Tibial artery (tissue), 4 donors: ENCODE results near the gene IL2RA.

ENCODE experiments used
- DNase-seq, 2 donors: peaks; one replicate each; pipeline ENCODE4 v3.0.0-alpha.2; 2019
- H3K27ac ChIP-seq, 2 donors: fragments of 200-600 bp; sonication (generic) in 1 of 2; 1 replicate in 1 of 2; 2 replicates in 1 of 2; pipeline ENCODE4 v1.5.1; 2018 to 2019; ENCODE audit warnings: mild to moderate bottlenecking in 1 of 2
- H3K27me3 ChIP-seq, 2 donors: fragments of 200-600 bp; sonication (generic) in 1 of 2; one replicate each; pipeline versions ENCODE4 v1.5.1 to v1.6.0; 2016 to 2019
- H3K36me3 ChIP-seq, 3 donors: fragments of 200-600 bp; sonication (generic) in 2 of 3; one replicate each; pipeline ENCODE4 v1.5.1; 2016 to 2019; ENCODE audit warnings: mild to moderate bottlenecking in 2 of 3
- H3K4me1 ChIP-seq, 4 donors: fragments of 200-600 bp; sonication (generic) in 2 of 4; 1 replicate in 3 of 4; 2 replicates in 1 of 4; pipeline ENCODE4 v1.5.1; 2016 to 2019
- H3K4me3 ChIP-seq, 2 donors: fragments of 200-600 bp; sonication (generic) in 1 of 2; 1 replicate in 1 of 2; 2 replicates in 1 of 2; pipeline ENCODE4 v1.5.1; 2018 to 2019; ENCODE audit warnings: mild to moderate bottlenecking in 2 of 2
- H3K9me3 ChIP-seq, 3 donors: fragments of 200-600 bp; sonication (generic) in 1 of 3; one replicate each; pipeline ENCODE4 v1.5.1; 2016 to 2019
- CTCF ChIP-seq, 2 experiments: fragments of 200-600 bp in 1 of 2; fragments of 450-650 bp in 1 of 2; IDR thresholded peaks; one replicate each; pipeline ENCODE4 v1.5.1; 2017 to 2019; ENCODE audit warnings: antibody characterized with exemption in 2 of 2, mild to moderate bottlenecking in 1 of 2, moderate library complexity in 1 of 2
- intact Hi-C: fragments of 100-400 bp; cut with DNase I; formaldehyde crosslinking; loops from one replicate; pipeline ENCODE4 v1.15.0; 2023; ENCODE audit warnings: low total_unique reads

The IL2RA gene

GRCh38 chr10:6058682-6059475, 3.3 kb downstream of the IL2RA start:
- no peak overlapping the region for H3K4me3 ChIP-seq
- no peak overlapping the region for H3K27ac ChIP-seq
- no peak for DNase-seq
- H3K9me3 ChIP-seq: no peaks in the 10 kb centered on the region
- no peaks in the 10 kb centered on the region for H3K36me3 ChIP-seq
- no peaks in the 10 kb centered on the region for H3K4me1 ChIP-seq
- intact Hi-C loops: no loop called here
- no peak for TF ChIP-seq CTCF (IDR thresholded peaks at IDR 0.05)
- peaks cover 0 to 2% of the 10 kb centered on the region in 2 donors for H3K27me3 ChIP-seq

DNA sequence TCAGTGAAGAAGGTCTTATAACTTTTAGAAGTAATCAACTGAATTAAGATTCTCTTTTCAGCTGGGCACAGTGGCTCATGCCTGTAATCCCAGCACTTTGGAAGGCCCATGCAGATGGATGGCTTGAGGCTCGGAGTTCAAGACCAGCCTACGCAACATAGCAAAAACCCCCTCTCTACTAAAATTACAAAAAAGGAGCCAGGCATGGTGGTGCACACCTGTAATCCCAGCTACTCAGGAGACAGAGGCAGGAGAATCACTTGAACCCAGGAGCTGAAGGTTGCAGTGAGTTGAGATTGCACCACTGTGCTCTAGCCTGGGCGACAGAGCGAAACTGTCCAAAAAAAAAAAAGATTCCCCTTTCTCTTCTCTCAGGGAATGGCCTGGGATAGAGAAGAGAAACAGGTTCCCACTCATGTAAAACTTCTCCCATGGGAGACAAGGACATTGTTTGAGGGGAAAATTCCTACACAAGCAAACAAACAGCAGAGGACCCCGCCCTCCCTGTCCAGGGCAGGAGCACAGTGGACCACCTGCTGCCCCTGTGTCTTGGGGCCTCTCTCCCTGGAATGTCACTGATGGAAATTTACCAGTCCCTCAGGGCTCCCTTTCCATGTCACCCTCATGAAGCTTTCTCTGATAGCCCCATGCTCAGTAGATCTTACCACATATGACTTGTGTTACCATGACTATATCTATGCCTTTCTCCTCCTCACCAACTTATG, 5.6 kb downstream of the IL2RA start:
- Histone ChIP-seq H3K27ac (no peak overlapping the region), H3K27me3 (peaks cover 0 to 2% of the 10 kb centered on the region in 2 donors), H3K9me3 (no peaks in the 10 kb centered on the region), H3K4me3 (no peak overlapping the region), H3K36me3 (no peaks in the 10 kb centered on the region), H3K4me1 (peaks cover 0 to under 1% (median 0%) of the 10 kb centered on the region in 4 donors)
- DNase-seq: no peak
- intact Hi-C loops: no loop called here
- no peak for TF ChIP-seq CTCF (IDR thresholded peaks at IDR 0.05)

- Histone ChIP-seq H3K4me1 (peaks cover 0 to 6% (median 0%) of the 10 kb centered on the region in 4 donors), H3K27ac (no peak overlapping the region), H3K36me3 (no peaks in the 10 kb centered on the region), H3K4me3 (no peak overlapping the region), H3K9me3 (no peaks in the 10 kb centered on the region), H3K27me3 (peaks cover 0 to 2% of the 10 kb centered on the region in 2 donors)
- TF ChIP-seq CTCF (IDR thresholded peaks at IDR 0.05): no peak
- DNase-seq: no peak
- intact Hi-C loops: no loop called here
Measured at GRCh38 chr10:6055929-6056328, 6.2 kb downstream of the IL2RA start.

- Histone ChIP-seq H3K27me3 (peaks cover 0 to 2% of the 10 kb centered on the region in 2 donors), H3K27ac (no peak overlapping the region), H3K9me3 (no peaks in the 10 kb centered on the region), H3K4me1 (peaks cover 0 to 6% (median 2%) of the 10 kb centered on the region in 4 donors), H3K4me3 (no peak overlapping the region), H3K36me3 (no peaks in the 10 kb centered on the region)
- no peak for TF ChIP-seq CTCF (IDR thresholded peaks at IDR 0.05)
- intact Hi-C loops: no loop called here
- no peak for DNase-seq
Measured at GRCh38 chr10:6054884-6055283, 7.3 kb downstream of the IL2RA start.

- Histone ChIP-seq H3K36me3 (no peaks in the 10 kb centered on the region), H3K4me1 (peaks cover 0 to 6% (median 2%) of the 10 kb centered on the region in 4 donors), H3K27me3 (peaks cover 0 to 2% of the 10 kb centered on the region in 2 donors), H3K4me3 (no peak overlapping the region), H3K9me3 (no peaks in the 10 kb centered on the region), H3K27ac (no peak overlapping the region)
- intact Hi-C loops: no loop called here
- no peak for TF ChIP-seq CTCF (IDR thresholded peaks at IDR 0.05)
- peak; percentile 35 to 67 for DNase-seq
Measured at GRCh38 chr10:6053816-6054631, 8.1 kb downstream of the IL2RA start.
